ENCODE measurements around the gene NCAM1.
"Not testable (repeated sequence)": the region's sequence is repeated elsewhere in the genome, so short reads cannot be mapped to it uniquely, and the experiment has no call there.

Gene NCAM1

GRCh38 chr11:113286009-113286408 is 324.8 kb downstream of the NCAM1 start:
- DNase-seq = no peak

- no peak for DNase-seq
Measured at GRCh38 chr11:113286509-113287497, 325.6 kb downstream of the NCAM1 start.

- DNase-seq = no peak
Measured at GRCh38 chr11:113287801-113288200, 326.6 kb downstream of the NCAM1 start.

- no peak for DNase-seq
Measured at GRCh38 chr11:113288286-113288863, 327.2 kb downstream of the NCAM1 start.

GRCh38 chr11:113289431-113290187 is 328.4 kb downstream of the NCAM1 start:
- no peak for DNase-seq

- DNase-seq = no peak
Measured at GRCh38 chr11:113293936-113294335, 332.7 kb downstream of the NCAM1 start.

- DNase-seq = no peak
Measured at GRCh38 chr11:113295993-113296392, 334.8 kb downstream of the NCAM1 start.

GRCh38 chr11:113296447-113297205 is 335.4 kb downstream of the NCAM1 start:
- DNase-seq = no peak

- DNase-seq = not testable (repeated sequence)
Measured at GRCh38 chr11:113298496-113298895, 337.3 kb downstream of the NCAM1 start.

- DNase-seq = no peak
Measured at GRCh38 chr11:113304916-113305315, 343.7 kb downstream of the NCAM1 start.

GRCh38 chr11:113305440-113306336 is 344.5 kb downstream of the NCAM1 start:
- peak; percentile 15 for DNase-seq

GRCh38 chr11:113308601-113309000 is 347.4 kb downstream of the NCAM1 start:
- DNase-seq = no peak

- DNase-seq = no peak
Measured at GRCh38 chr11:113311536-113311935, 350.3 kb downstream of the NCAM1 start.

GRCh38 chr11:113313601-113314000 is 352.4 kb downstream of the NCAM1 start:
- DNase-seq = no peak

GRCh38 chr11:113314065-113314388 is 352.8 kb downstream of the NCAM1 start:
- no peak for DNase-seq

- DNase-seq = peak; percentile 78
Measured at GRCh38 chr11:113314389-113315301, 353.4 kb downstream of the NCAM1 start, which contains the start of gene TTC12. TSS of gene TTC12 (plus strand) at chr11:113314583. CDS start at chr11:113316258, 1,675 bp downstream.

GRCh38 chr11:113315811-113316210 is 354.6 kb downstream of the NCAM1 start:
- no peak for DNase-seq

GRCh38 chr11:113316256-113316655 is 355.0 kb downstream of the NCAM1 start:
- no peak for DNase-seq

- no peak for DNase-seq
Measured at GRCh38 chr11:113317339-113317738, 356.1 kb downstream of the NCAM1 start.

- no peak for DNase-seq
Measured at GRCh38 chr11:113319085-113319484, 357.9 kb downstream of the NCAM1 start.

Measured in amniotic stem cell (primary cell).